Stimulated activated CD4-positive, alpha-beta T cell treated with anti-CD3 and anti-CD28 coated beads, Interleukin-4, amount 100 ng/mL, for 48 hours (primary cell): Measurements from ENCODE around the gene KRT77.

ENCODE experiments used
- DNase-seq, 2 donors: peaks; one replicate each; pipeline ENCODE4 v3.0.0-alpha.2; 2020; ENCODE audit warnings: low read depth in 2 of 2

The KRT77 gene

GRCh38 chr12:52692254-52692653 lies 11.1 kb downstream of the KRT77 start:
- DNase-seq: no peak

- DNase-seq: no peak
These were observed 11.5 kb downstream of the KRT77 start for GRCh38 chr12:52691841-52692150.

GRCh38 chr12:52691076-52691840 lies 12.1 kb downstream of the KRT77 start:
- peak; percentile 34 to 40 for DNase-seq

DNA sequence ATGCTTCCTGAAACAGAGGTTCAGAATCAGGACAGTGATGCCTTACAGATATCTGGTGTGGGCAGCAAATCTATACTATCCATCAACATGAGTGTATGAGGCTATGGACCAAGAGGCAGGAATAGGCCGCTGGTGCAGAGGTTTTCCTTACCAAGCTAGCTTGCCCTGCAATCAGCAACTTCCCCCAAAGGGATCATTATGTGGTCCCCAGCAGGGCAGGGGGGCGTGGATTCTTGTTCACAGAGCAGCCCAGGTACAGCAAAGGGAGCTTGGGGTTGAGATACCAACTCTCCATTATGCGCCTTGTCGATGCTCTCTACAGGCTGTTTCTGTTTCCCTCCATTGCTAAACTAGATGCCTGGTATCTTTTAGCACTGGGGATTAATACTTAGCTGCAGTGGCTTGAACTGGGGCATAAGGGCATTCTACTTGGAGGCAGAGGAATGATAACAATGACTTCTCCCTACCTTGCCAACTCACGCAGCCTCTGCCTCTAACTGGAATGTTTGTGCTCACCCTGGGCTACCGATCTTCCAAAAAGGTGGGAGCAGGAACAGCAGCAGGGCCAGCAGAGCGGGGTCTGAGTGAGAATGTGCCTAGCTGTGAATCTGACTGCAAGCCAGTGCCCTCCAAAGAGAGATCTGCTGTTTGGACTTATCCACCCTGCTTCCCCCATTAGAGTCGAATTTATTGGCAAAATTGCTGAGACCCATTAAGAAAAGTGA lies 12.8 kb downstream of the KRT77 start:
- no peak for DNase-seq

- no peak for DNase-seq
These were observed 13.4 kb downstream of the KRT77 start for GRCh38 chr12:52689936-52690335.

DNA sequence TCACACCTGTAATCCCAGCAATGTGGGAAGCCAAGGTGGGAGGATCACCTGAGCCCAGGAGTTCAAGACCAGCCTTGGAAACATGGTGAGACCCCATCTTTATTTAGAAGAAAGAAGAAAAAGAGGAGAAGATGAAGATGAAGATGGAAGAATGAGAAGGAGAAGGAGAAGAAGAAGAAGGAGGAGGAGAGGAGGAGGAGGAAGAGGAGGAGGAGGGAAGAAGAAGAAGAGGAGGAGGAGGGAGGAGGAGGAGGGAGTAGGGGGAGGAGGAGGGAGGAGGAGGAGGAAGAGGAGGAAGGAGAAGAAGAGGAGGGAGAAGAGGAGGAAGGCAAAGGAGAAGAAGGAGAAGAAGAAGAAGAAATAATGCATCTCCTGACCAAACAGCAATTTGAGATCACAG lies 14.1 kb downstream of the KRT77 start:
- no peak for DNase-seq

GRCh38 chr12:52688481-52688880 lies 14.8 kb downstream of the KRT77 start:
- no peak for DNase-seq

GRCh38 chr12:52687497-52688385 lies 15.6 kb downstream of the KRT77 start:
- no peak for DNase-seq

DNA sequence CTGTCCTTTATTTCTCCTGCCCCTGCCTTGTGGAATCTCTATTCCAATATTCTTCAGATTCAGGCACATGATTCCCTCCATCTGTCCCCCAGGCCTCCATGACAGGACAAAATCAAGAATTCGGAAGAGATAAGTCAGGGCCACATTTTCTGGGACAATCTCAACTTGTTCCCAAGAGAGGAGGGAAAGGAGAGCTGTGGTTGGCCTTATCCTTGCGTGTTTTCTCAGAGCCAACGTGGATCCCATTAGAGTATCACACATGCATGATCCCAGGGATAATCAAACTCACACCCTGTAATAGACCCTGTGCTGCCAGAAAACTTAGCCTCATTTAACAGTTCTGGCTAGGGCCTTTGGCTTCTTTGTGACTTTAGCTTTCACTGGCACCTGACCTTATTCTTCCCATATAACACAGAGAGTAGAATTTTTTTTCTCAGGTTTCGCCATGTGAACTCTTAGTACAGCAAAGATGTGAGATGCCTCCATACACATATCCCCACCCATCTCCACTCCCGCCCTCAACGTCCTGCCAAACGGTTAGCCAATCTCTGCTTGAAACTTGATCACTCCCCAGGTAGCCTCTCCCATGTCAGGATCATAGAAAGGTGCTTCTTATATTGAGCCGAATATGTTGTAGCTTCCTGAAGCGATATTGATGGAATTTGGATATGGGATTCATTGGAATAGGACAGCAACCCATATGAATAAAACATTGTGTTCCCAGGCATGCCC lies 16.4 kb downstream of the KRT77 start:
- no peak for DNase-seq

- no peak for DNase-seq
These were observed 17.3 kb downstream of the KRT77 start for GRCh38 chr12:52686063-52686462.

DNA sequence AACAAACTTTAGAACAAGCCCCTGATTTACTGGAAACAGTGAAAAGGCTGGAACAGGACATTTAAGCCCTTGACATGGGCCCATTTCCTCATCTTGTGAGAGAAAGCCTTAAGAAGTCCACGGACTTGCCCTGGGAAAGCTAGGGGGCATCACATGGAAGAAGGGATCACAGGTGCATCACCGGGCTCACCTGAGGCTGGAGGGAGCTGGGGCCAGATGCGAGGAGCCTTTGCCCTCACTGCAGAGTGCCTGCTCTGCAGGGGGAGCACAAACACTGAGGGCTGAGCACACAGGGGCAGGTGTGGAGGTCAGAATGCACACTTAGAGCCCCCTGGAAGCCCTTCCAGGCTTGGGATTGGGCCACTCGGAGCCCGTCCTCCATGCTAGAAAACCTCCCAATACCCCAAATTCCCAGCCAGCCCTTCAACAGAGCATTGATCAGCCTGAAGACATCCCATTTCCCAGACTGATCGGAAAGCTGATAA lies 17.9 kb downstream of the KRT77 start:
- no peak for DNase-seq

DNA sequence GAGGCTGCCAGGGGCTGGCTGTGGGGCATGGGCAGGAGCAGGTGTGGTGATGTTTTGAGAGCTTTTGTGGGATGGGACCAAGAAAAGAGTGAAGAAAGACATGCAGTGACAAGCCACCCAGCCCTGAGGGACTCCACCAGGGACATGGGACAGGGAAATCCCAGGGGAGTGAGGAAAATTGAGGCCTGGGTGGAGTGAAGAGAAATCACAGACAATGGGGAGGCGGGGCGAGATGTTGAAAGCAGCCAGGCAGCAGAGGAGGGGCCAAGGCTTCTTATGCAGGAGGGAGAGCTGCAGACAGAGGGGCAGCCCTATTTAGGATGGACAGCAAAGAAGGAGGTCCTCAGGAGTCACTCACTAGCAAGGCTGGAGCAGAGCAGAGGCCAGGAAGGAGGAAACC lies 18.9 kb downstream of the KRT77 start:
- DNase-seq: no peak

DNA sequence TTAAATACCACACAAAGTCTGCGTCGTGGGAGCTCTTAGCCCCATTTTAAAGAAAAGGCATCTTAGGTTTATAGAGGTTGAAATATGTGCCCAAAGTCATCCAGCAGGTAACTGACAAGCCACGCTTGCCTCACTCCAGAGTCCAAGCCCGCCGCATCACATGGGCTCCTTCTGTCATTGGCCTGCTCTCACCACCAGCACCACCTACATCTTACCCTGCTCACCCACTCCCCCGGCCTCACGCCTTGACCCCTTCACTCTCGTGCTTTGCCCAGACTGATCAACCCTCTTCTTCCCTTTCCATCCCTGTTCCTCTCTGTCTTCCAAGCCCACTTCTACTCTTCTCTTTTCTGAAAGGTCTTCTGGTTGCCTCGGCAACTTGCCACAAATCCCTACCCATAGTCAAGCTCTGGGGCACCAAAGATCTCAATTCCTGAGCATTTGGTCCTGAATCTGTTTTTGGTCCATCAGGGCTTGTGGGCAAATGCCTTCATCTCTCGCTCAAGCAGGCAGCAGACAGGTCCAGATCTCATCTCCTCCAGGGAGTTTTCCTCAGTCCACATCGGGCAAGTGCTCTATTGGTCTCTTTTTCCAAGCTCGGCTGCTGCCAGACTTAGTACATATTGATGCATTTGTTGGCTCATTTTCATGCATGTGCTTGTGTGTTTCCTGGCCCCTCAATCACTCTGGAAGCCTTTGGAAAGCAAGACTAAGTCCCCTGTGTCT lies 19.6 kb downstream of the KRT77 start:
- DNase-seq: no peak

- no peak for DNase-seq
These were observed 20.3 kb downstream of the KRT77 start for GRCh38 chr12:52682938-52683574.

- no peak for DNase-seq
These were observed 21.0 kb downstream of the KRT77 start for GRCh38 chr12:52682381-52682660.

GRCh38 chr12:52681526-52682380 lies 21.6 kb downstream of the KRT77 start:
- DNase-seq: no peak

DNA sequence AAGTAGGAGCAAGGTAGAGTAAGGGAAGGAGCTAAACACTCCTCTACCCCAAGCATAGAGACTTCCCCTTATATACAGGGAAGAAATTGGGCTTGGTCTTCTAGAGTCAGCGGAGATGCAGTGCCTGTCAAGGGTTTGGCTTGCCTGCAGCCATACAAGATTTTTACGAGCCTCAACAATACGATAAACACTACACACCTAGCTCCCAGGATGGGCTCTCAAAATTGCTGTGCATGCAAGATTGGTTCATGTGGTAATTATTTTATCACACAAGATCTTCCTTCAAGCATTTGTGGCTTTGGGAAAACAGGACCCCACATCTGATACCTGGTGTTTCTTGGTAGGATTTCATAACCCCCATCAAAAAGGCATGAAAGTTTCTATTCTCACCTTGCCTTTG lies 23.0 kb downstream of the KRT77 start, which contains the start of gene KRT1:
Gene KRT1 (minus strand): TSS at position 45 of the 400 bp plus-strand sequence. CDS start 59 bp downstream, outside the sequence.
- DNase-seq: no peak

DNA sequence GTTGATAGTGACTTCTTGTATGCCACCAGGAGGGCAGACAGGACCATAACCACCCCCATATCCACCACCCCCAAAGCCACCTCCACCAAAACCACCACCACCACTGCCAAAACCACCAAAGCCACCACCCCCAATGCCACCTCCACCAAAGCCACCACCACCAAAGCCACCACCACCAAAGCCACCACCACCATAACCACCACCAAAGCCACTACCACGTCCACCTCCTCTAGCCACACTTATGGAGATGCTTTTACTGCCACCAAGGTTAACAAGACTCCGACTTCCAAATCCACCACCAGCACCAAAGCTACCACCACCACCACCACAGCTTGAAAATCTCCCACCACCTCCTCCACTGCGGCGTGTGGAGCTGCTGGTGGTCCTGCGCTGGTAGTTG lies 23.4 kb downstream of the KRT77 start:
- DNase-seq: no peak

DNA sequence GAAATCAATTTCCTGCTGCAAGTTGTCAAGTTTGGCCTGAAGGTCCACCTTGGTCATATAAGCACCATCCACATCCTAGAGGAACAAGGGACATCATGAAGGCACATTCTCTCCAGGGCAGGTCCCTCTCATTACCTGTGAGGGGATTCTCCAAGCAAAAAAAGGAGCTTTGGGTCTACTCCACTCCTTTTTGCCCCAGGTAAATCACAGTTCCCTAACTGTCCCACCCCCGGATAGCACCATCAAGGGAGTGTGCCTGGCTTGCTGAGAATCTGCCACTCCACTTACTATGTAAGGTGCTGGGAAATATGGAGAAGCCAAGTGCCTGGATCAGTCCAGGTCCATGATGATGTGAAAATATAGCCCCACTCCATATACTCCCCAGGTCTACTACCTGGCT lies 25.7 kb downstream of the KRT77 start:
- DNase-seq: no peak

DNA sequence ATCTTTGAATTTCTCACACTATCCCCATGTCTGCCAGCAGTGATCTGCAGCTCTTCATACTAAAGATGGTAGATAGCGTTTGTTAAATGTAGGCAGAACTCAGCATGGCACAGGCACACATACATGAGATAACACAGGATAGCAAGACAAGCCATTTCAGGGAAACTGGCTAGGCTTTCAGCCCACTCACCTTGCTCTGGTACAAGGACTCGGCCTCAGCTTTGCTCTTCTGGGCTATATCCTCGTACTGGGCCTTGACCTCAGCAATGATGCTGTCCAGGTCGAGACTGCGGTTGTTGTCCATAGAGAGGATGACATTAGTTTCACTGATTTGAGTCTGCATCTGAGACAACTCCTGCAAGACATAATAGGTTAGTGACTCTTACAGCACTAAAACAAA lies 26.2 kb downstream of the KRT77 start:
- DNase-seq: no peak
